Stimulated activated CD8-positive, alpha-beta memory T cell treated with anti-CD3 and anti-CD28 coated beads, Interleukin-12 subunit alpha, Interleukin-12 subunit beta, amount 100 ng/mL, for 24 hours (primary cell): ENCODE measurements around the gene SLC1A1.
"Not testable (repeated sequence)": the region's sequence is repeated elsewhere in the genome, so short reads cannot be mapped to it uniquely, and the experiment has no call there.

Experiments
- DNase-seq: peaks from one replicate; pipeline ENCODE4 v3.0.0-alpha.2; 2020; ENCODE audit errors: extremely low read depth

Gene SLC1A1

DNA sequence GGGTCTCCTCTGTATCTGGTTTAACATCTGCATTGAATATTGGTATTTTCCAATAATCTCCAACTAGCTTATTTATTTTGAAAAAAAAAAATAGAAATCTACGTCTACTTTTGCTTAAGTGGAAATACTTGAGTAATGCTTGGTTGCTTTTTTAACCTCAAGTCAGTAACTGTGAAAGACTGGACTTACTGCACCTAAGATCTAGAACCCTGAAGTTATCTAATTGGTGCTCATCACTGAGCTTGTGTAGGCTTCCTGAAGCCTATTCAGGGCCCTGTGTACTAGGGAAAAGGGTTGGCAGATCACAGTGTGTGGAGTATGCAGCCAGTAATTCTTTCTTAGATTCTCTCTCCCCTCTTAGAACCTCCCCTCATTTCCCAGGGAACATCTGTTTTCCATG is 16.2 kb downstream of the SLC1A1 start:
- no peak for DNase-seq

DNA sequence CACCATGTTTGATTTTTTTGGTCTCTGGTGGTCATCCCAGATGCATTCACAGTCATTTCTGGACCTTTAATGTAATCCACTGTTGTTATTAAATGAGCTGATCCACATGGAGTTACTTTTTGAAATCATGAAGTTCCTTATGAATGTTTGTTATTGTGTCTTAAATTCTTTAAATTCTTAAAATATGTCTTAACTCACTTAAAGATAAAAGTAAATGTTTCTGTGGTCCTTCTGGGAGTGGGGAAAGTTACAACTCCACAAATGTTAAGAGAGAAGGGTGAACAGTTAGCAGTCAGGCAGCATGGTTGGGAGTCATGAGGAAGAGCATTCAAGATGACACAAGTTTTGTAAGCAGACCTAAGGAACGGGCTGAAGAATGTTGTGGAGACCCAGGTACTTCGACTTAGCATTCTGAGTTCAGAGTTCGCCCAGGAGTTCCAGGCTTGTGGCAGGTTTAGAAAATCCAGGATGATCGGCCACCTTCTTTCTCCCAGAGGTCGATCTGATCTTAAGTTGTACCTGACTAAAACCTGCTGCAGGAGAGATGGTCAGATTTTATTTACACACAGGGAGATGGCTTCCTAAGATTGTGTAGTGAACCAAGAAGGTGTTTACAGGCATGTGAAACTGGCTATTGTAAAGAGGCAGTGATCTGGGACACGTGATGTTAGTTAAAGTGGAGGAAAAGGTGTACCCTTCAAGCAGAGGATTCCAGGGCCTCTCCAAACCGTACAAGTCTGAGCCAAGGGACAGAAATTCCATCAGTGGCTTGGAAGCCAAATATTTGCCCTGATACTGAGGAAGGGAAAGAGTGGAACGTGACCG is 17.2 kb downstream of the SLC1A1 start:
- no peak for DNase-seq

DNA sequence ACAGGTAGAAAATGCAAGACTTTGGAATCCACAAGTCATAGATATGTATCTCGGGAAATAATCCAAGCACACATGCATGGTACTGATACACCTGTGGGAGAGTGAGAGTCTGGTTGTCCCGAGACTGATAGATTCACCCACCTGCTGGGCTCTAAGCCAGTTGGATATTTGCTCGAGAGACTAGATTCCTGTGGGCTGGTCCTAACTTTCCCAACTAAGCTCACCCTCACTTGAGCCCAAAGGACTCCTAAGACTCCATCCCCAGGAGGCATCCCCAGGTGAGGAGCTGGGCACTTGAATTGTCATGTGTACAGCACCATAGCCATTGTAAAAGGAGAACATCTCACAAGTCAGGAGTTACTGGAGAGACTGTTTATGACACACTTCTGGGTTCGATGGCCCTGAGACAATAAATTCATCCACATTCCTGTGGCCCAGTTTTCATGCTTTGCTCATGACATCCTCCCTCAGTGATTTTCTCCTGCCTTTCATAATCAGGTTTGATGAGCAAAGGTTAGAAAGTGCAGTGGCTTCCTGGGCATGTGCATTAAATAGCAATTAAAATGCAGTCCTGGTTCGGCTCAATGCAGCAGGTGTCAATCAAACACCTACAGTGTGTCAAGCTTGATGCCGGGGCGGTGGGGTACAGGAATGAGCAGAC is 18.1 kb downstream of the SLC1A1 start:
- no peak for DNase-seq

- DNase-seq = no peak
These were observed 18.8 kb downstream of the SLC1A1 start for GRCh38 chr9:4508907-4509589.

DNA sequence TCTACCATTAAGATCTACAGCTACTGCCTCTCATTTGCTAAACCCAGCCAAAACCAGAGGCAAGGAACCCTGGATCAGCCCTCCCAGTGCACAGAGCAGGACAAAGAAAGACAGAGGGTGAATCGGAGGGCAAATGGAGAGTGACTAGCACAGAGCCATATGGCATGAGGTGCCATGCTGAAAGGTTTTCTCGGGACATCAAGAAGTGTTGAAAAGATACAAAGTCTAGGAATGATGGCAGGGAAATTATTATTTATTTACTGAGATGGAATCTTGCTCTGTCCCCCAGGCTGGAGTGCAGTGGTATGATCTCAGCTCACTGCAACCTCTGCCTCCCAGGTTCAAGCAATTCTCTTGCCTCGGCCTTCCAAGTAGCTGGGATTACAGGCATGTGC is 19.3 kb downstream of the SLC1A1 start:
- no peak for DNase-seq

- DNase-seq = no peak
These were observed 20.5 kb downstream of the SLC1A1 start for GRCh38 chr9:4510546-4511322.

GRCh38 chr9:4514252-4515128 is 24.2 kb downstream of the SLC1A1 start:
- no peak for DNase-seq

- DNase-seq = no peak
These were observed 25.7 kb downstream of the SLC1A1 start for GRCh38 chr9:4515958-4516375.

DNA sequence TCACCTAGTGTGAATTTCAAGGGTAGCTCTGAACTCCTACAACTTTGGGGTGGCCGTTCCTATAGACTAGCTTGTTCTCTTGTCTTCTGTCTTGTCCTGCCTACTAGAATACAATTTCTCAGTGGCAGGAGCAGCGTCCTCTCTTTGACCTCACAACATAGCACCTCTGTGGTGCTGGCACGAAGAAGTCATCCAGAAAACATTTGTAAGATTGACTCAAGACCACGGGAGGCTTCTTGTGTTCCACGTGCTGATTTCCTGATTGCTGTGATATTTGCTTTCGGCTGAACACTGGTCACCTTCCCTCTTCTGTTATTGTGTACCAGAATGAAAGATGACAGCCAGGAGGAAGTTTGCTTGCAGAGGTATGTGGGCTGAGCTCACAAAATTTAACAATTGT is 27.0 kb downstream of the SLC1A1 start:
- DNase-seq = no peak

GRCh38 chr9:4519604-4520003 is 29.3 kb downstream of the SLC1A1 start:
- DNase-seq = no peak

DNA sequence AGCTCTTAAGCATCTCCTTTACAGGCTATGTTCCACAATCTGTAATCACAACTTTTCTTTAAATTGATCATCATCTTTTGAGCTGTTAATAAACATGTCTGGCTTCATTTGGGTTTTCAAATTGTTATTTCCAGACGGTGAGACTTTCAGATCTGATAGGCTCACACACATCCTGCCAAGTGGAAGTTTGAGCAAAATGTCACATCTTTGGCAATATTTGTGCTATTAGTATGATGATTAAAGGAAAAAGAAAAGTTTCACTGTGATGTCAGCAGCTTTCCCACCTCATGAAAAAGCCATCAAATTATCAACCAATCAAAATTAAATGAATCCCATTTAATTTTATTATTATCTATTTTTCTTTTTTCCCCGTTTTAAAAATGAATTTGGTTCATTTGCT is 29.8 kb downstream of the SLC1A1 start:
- DNase-seq = no peak

- DNase-seq = no peak
These were observed 40.1 kb downstream of the SLC1A1 start for GRCh38 chr9:4530375-4530774.

GRCh38 chr9:4530831-4531230 is 40.6 kb downstream of the SLC1A1 start:
- not testable (repeated sequence) for DNase-seq

DNA sequence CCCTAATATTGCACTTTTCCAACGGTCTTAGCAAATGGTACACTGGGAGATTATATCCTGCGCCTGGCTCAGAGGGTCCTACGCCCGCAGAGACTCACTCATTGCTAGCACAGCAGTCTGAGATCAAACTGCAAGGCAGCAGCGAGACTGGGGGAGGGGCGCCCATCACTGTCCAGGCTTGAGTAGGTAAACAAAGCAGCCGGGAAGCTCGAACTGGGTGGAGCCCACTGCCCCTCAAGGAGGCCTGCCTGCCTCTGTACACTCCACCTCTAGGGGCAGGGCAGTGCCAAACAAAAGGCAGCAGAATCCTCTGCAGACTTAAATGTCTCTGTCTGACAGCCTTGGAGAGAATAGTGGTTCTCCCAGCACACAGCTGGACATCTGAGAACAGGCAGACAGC is 41.1 kb downstream of the SLC1A1 start:
- DNase-seq = not testable (repeated sequence)

- DNase-seq = not testable (repeated sequence)
These were observed 43.6 kb downstream of the SLC1A1 start for GRCh38 chr9:4533881-4534280.

DNA sequence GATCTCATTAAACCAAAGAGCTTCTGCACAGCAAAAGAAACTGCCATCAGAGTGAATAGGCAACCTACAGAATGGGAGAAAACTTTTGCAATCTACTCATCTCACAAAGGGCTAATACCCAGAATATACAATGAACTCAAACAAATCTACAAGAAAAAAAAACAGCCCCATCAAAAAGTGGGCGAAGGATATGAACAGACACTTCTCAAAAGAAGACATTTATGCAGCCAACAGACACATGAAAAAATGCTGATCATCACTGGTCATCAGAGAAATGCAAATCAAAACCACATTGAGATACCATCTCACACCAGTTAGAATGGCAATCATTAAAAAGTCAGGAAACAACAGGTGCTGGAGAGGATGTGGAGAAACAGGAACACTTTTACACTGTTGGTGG is 45.9 kb downstream of the SLC1A1 start:
- DNase-seq = not testable (repeated sequence)

DNA sequence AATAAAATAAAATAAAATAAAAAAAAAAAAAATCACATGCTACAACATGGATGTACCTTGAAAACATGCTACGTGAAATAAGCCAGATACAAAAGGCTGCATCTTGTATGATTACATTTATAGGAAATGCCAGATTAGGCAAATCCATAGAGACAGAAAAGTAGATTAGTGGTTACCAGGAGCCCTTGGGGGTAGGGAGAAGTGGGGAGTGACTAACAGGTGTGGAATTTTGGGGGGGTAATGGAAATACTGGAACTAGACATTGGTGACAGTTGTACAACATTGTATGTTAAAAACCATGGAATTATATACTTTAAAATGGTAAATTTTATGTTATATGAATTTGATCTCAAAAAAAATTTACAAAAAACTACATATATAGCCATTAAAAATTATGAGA is 47.3 kb downstream of the SLC1A1 start:
- DNase-seq = no peak

DNA sequence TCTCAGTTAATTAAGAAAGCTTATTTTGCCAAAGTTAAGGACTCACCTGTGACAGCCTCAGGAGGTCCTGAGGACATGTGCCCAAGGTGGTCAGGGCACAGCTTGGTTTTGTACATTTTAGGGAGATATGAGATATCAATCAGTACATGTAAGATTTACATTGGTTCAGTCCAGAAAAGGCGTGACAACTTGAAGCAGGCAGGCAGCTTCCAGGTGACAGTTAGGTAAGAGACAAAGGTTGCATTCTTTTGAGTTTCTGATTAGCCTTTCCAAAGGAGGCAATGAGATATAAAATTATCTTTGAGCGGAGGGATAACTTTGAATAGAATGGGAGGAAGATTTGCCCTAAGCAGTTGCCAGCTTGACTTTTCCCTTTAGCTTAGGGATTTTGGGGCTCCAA is 47.8 kb downstream of the SLC1A1 start:
- no peak for DNase-seq

DNA sequence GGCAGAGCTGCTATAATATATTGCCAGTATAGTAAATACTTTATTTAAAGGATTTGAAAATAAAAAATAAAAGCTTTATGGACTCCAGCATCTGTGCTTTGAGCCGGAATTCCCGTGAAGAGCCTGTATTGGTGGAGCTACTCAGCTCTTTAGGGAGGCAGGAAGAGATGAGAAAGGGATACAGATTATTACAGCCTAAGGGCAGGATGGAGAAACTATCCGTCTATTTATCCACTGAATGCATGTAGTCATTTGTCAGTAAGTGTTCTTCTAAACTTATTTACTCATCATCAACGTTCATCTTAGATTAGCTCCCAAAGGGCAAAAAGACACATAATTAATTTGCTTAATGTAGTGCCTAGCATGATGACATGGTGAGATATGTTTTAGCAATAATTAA is 48.4 kb downstream of the SLC1A1 start:
- no peak for DNase-seq

GRCh38 chr9:4540425-4540824 is 50.2 kb downstream of the SLC1A1 start:
- DNase-seq = no peak

GRCh38 chr9:4541281-4541680 is 51.0 kb downstream of the SLC1A1 start:
- no peak for DNase-seq
